GM19328 (cell line): Measurements from ENCODE around the gene TRAF1.

Experiments
- ATAC-seq: cut with Tn5 transposase; IDR thresholded peaks from one replicate; pipeline ENCODE4 v1.9.1; 2021; ENCODE audit warnings: mild to moderate bottlenecking, moderate library complexity; ENCODE audit not compliant: unreplicated experiment

The TRAF1 gene

GRCh38 chr9:120872791-120873502 lies 53.6 kb downstream of the TRAF1 start:
- no peak for ATAC-seq

GRCh38 chr9:120870206-120870605 lies 56.4 kb downstream of the TRAF1 start:
- ATAC-seq = no peak

GRCh38 chr9:120869726-120870125 lies 56.9 kb downstream of the TRAF1 start:
- ATAC-seq = no peak

GRCh38 chr9:120869360-120869687 lies 57.3 kb downstream of the TRAF1 start:
- ATAC-seq = no peak

GRCh38 chr9:120868676-120869359 lies 57.8 kb downstream of the TRAF1 start:
- ATAC-seq = peak; percentile 95

- ATAC-seq = no peak
Observed at GRCh38 chr9:120868339-120868675, 58.3 kb downstream of the TRAF1 start.

GRCh38 chr9:120867676-120868338 lies 58.8 kb downstream of the TRAF1 start:
- no peak for ATAC-seq

- ATAC-seq = no peak
Observed at GRCh38 chr9:120866651-120867050, 59.9 kb downstream of the TRAF1 start.

- ATAC-seq = no peak
Observed at GRCh38 chr9:120865809-120866208, 60.8 kb downstream of the TRAF1 start.

- ATAC-seq = no peak
Observed at GRCh38 chr9:120865176-120865575, 61.4 kb downstream of the TRAF1 start.

GRCh38 chr9:120864719-120865118 lies 61.9 kb downstream of the TRAF1 start:
- ATAC-seq = no peak

GRCh38 chr9:120863833-120864232 lies 62.8 kb downstream of the TRAF1 start:
- ATAC-seq = no peak

- ATAC-seq = no peak
Observed at GRCh38 chr9:120862452-120862851, 64.1 kb downstream of the TRAF1 start.

- ATAC-seq = no peak
Observed at GRCh38 chr9:120861935-120862334, 64.7 kb downstream of the TRAF1 start.

- ATAC-seq = no peak
Observed at GRCh38 chr9:120860083-120860482, 66.5 kb downstream of the TRAF1 start.

GRCh38 chr9:120859361-120859760 lies 67.2 kb downstream of the TRAF1 start:
- no peak for ATAC-seq

- no peak for ATAC-seq
Observed at GRCh38 chr9:120857902-120858301, 68.7 kb downstream of the TRAF1 start.

GRCh38 chr9:120857481-120857880 lies 69.1 kb downstream of the TRAF1 start:
- ATAC-seq = no peak

GRCh38 chr9:120856700-120857099 lies 69.9 kb downstream of the TRAF1 start:
- no peak for ATAC-seq

- no peak for ATAC-seq
Observed at GRCh38 chr9:120855827-120856670, 70.5 kb downstream of the TRAF1 start.

- no peak for ATAC-seq
Observed at GRCh38 chr9:120854596-120855327, 71.8 kb downstream of the TRAF1 start.
